Neuronal stem cell (in vitro differentiated cells): ENCODE data around the gene RIOK1.

ENCODE experiments used
- DNase-seq: peaks from one replicate; pipeline ENCODE4 v3.0.0-alpha.2; 2013; ENCODE audit warnings: low spot score
- H2AFZ ChIP-seq: one replicate; pipeline ENCODE4 v1.6.1; 2013; ENCODE audit warnings: mild to moderate bottlenecking, low read length, inconsistent platforms
- H2AK5ac ChIP-seq: 2 replicates; pipeline ENCODE4 v1.6.1; 2013; ENCODE audit warnings: low read depth, mild to moderate bottlenecking, inconsistent platforms, low read length, moderate library complexity, mixed read lengths
- H2BK120ac ChIP-seq: 2 replicates; pipeline ENCODE4 v1.6.1; 2013; ENCODE audit warnings: low read depth, mild to moderate bottlenecking, inconsistent platforms, low read length, moderate library complexity, mixed read lengths
- H2BK12ac ChIP-seq: one replicate; pipeline ENCODE4 v1.6.1; 2013; ENCODE audit warnings: low read length, inconsistent platforms
- H2BK15ac ChIP-seq: 2 replicates; pipeline ENCODE4 v1.6.1; 2013; ENCODE audit warnings: mild to moderate bottlenecking, low read length, inconsistent platforms, mixed read lengths
- H2BK5ac ChIP-seq: one replicate; pipeline ENCODE4 v1.6.1; 2013; ENCODE audit warnings: inconsistent platforms, mild to moderate bottlenecking, low read length, moderate library complexity
- H3K14ac ChIP-seq: one replicate; pipeline ENCODE4 v1.6.1; 2013; ENCODE audit warnings: low read length, inconsistent platforms
- H3K18ac ChIP-seq: 2 replicates; pipeline ENCODE4 v1.6.1; 2013; ENCODE audit warnings: low read length, inconsistent platforms
- H3K23ac ChIP-seq: 2 replicates; pipeline ENCODE4 v1.6.1; 2013; ENCODE audit warnings: low read depth, mild to moderate bottlenecking, mixed read lengths, low read length, inconsistent platforms; ENCODE audit not compliant: poor library complexity
- H3K27ac ChIP-seq: replicated peaks from 3 replicates; pipeline ENCODE4 v1.5.1; 2013; ENCODE audit warnings: low read length, inconsistent platforms
- H3K27me3 ChIP-seq, 3 experiments: 2 replicates each; pipeline ENCODE4 v1.6.1; 2013; ENCODE audit warnings: low read length in 3 of 3, mild to moderate bottlenecking in 2 of 3, inconsistent platforms in 1 of 3, low read depth in 1 of 3, mixed read lengths in 1 of 3, moderate library complexity in 1 of 3; ENCODE audit not compliant: control insufficient read depth in 3 of 3, insufficient read depth in 3 of 3
- H3K36me3 ChIP-seq, 2 donors: replicated peaks in 1 of 2; 2 replicates each; pipeline ENCODE4 v1.6.1; 2013; ENCODE audit warnings: low read length in 2 of 2; ENCODE audit not compliant: control insufficient read depth in 2 of 2, insufficient read depth in 2 of 2
- H3K4ac ChIP-seq: 2 replicates; pipeline ENCODE4 v1.6.1; 2013; ENCODE audit warnings: inconsistent platforms, mild to moderate bottlenecking, low read length, moderate library complexity
- H3K4me1 ChIP-seq, 2 donors: 1 replicate in 1 of 2; 2 replicates in 1 of 2; pipeline ENCODE4 v1.6.1; 2013; ENCODE audit warnings: low read length in 2 of 2, low read depth in 1 of 2; ENCODE audit not compliant: control insufficient read depth in 2 of 2, insufficient read depth in 1 of 2
- H3K4me2 ChIP-seq: one replicate; pipeline ENCODE4 v1.6.1; 2013; ENCODE audit warnings: mild to moderate bottlenecking, low read length, inconsistent platforms; ENCODE audit not compliant: insufficient read depth, poor library complexity, severe bottlenecking
- H3K4me3 ChIP-seq, 2 donors: 2 replicates each; pipeline ENCODE4 v1.5.1; 2013; ENCODE audit warnings: low read length in 2 of 2, mild to moderate bottlenecking in 2 of 2, inconsistent platforms in 1 of 2, moderate library complexity in 1 of 2
- H3K79me1 ChIP-seq: one replicate; pipeline ENCODE4 v1.6.1; 2013; ENCODE audit warnings: low read depth, mild to moderate bottlenecking, inconsistent platforms, low read length, moderate library complexity
- H3K9ac ChIP-seq: one replicate; pipeline ENCODE4 v1.6.1; 2013; ENCODE audit warnings: mild to moderate bottlenecking, low read depth, low read length, inconsistent platforms; ENCODE audit not compliant: poor library complexity
- H3K9me3 ChIP-seq, 2 donors: replicated peaks in 1 of 2; 2 replicates each; pipeline versions ENCODE3 to v1.6.1; 2013; ENCODE audit warnings: low read length in 2 of 2, mild to moderate bottlenecking in 2 of 2, inconsistent platforms in 1 of 2, low read depth in 1 of 2, mixed read lengths in 1 of 2, moderate library complexity in 1 of 2; ENCODE audit not compliant: control insufficient read depth in 2 of 2, insufficient read depth in 1 of 2
- H4K8ac ChIP-seq: one replicate; pipeline ENCODE4 v1.6.1; 2013; ENCODE audit warnings: low read depth, mild to moderate bottlenecking, inconsistent platforms, low read length, moderate library complexity
- H4K91ac ChIP-seq: one replicate; pipeline ENCODE4 v1.6.1; 2013; ENCODE audit warnings: low read length, low read depth, mild to moderate bottlenecking, inconsistent platforms; ENCODE audit not compliant: poor library complexity
- WGBS, 2 donors: extraction: QIAGEN DNeasy Blood & Tissue Kit; methylation state at CpG; one replicate each; pipeline ENCODE4 v1.1.7; 2013; ENCODE audit warnings: missing lambda C conversion rate in 2 of 2, mixed read lengths in 1 of 2; ENCODE audit not compliant: insufficient read length in 2 of 2, insufficient replicate concordance in 1 of 2; ENCODE audit errors: extremely low coverage in 2 of 2; 5-methylcytosine and 5-hydroxymethylcytosine counted together

RIOK1 gene

GRCh38 chr6:7442467-7442866 lies 52.9 kb downstream of the RIOK1 start:
- H3K4me2 ChIP-seq, result no peak overlapping the region
- no peak overlapping the region for H2BK15ac ChIP-seq
- no peak overlapping the region for H3K4ac ChIP-seq
- H4K8ac ChIP-seq, result no peak overlapping the region
- no peak overlapping the region for H2BK12ac ChIP-seq
- no CpG with 5 or more reads among the region's 11 CpGs for WGBS, 2 donors
- H3K27ac ChIP-seq, result no peak overlapping the region
- no peak overlapping the region for H3K9ac ChIP-seq
- H3K4me3 ChIP-seq, result no peak overlapping the region
- H3K27me3 ChIP-seq, result peaks cover 0 to 23% (median 0%) of the 10 kb centered on the region in 3 experiments
- H3K79me1 ChIP-seq, result no peaks in the 10 kb centered on the region
- H2AK5ac ChIP-seq, result no peak overlapping the region
- H2BK5ac ChIP-seq, result no peak overlapping the region
- H3K18ac ChIP-seq, result no peak overlapping the region
- no peak overlapping the region for H3K14ac ChIP-seq
- no peak overlapping the region for H4K91ac ChIP-seq
- peaks cover 3 to 13% of the 10 kb centered on the region in 2 donors for H3K4me1 ChIP-seq
- no peak overlapping the region for H2AFZ ChIP-seq
- no peak overlapping the region for H2BK120ac ChIP-seq
- H3K23ac ChIP-seq, result no peak overlapping the region
- no peaks in the 10 kb centered on the region for H3K36me3 ChIP-seq
- H3K9me3 ChIP-seq, result no peaks in the 10 kb centered on the region
- no peak for DNase-seq

DNA sequence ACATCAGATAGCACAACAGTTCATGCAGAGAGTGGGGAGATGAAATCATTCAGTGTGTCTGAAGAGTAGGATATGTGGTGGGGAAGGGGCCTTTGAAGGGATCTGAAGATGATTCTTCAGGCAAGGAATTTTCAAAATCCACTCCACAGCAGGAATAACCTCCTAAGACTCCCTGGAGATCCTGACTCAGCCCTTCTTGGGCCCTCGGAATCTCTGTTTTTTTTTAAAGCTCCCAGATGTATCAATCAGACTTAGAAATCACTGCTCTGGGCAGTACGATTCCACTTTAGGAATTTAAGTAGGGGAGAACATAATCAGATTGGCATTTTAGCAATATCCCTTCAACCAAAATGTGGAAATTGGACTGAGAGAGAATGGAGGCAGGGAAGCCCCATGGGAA lies 55.5 kb downstream of the RIOK1 start:
- H3K79me1 ChIP-seq, result no peaks in the 10 kb centered on the region
- no peak overlapping the region for H3K14ac ChIP-seq
- no peak overlapping the region for H3K27ac ChIP-seq
- DNase-seq, result no peak
- H3K9me3 ChIP-seq, result no peaks in the 10 kb centered on the region
- no peak overlapping the region for H3K18ac ChIP-seq
- no peak overlapping the region for H2BK12ac ChIP-seq
- peak overlapping the region; percentile 76 for H3K4ac ChIP-seq
- peaks cover 3 to 13% of the 10 kb centered on the region in 2 donors for H3K4me1 ChIP-seq
- H4K8ac ChIP-seq, result no peak overlapping the region
- no peak overlapping the region for H3K4me2 ChIP-seq
- H2AK5ac ChIP-seq, result peak overlapping the region; percentile 21
- H2BK15ac ChIP-seq, result no peak overlapping the region
- H3K4me3 ChIP-seq, result no peak overlapping the region
- WGBS, 2 donors, result no CpG with 5 or more reads among the region's 2 CpGs
- H3K23ac ChIP-seq, result no peak overlapping the region
- H3K9ac ChIP-seq, result no peak overlapping the region
- no peak overlapping the region for H2BK5ac ChIP-seq
- H2BK120ac ChIP-seq, result no peak overlapping the region
- no peak overlapping the region for H2AFZ ChIP-seq
- no peaks in the 10 kb centered on the region for H3K36me3 ChIP-seq
- peaks cover 0 to 31% (median 0%) of the 10 kb centered on the region in 3 experiments for H3K27me3 ChIP-seq
- H4K91ac ChIP-seq, result no peak overlapping the region

DNA sequence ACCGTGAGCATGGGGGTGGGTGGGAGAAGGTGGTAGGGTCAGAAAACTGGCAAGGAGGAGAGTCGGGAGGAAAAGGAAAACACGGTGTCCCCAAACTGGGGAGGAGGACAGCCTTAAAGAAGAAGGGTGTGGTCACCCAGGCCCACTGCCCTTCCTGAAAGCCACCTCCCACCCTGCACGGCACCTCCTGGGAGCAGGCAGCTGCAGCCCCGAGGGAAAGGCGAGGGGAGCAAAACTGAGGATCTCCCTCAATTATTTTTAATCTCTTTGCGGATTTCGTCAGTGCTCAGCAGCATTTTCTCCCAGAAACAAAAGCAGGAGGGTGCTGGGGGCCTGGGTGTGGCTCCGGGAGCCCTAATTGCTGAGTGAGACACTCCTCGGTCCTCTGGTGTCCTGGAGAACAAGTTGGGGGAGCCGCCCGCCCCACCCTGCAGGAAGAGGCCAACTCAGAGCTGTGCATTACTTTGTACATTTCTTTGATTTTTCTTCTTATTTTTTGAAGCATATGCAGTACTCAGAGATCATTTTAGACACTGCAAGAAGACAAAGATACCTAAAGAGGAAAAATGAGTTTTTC lies 56.4 kb downstream of the RIOK1 start:
- H3K9ac ChIP-seq, result no peak overlapping the region
- no peak overlapping the region for H3K27ac ChIP-seq
- no peak overlapping the region for H2BK15ac ChIP-seq
- peaks cover 0 to 31% (median 0%) of the 10 kb centered on the region in 3 experiments for H3K27me3 ChIP-seq
- no peak overlapping the region for H3K14ac ChIP-seq
- no CpG with 5 or more reads among the region's 12 CpGs for WGBS, 2 donors
- H3K36me3 ChIP-seq, result no peaks in the 10 kb centered on the region
- H2BK5ac ChIP-seq, result no peak overlapping the region
- no peak overlapping the region for H3K4ac ChIP-seq
- H3K18ac ChIP-seq, result peak overlapping the region; percentile 83
- DNase-seq, result no peak
- no peak overlapping the region for H3K23ac ChIP-seq
- H2AFZ ChIP-seq, result no peak overlapping the region
- no peak overlapping the region for H2BK120ac ChIP-seq
- H3K9me3 ChIP-seq, result no peaks in the 10 kb centered on the region
- H3K4me1 ChIP-seq, result peaks cover 3 to 13% of the 10 kb centered on the region in 2 donors
- no peak overlapping the region for H2BK12ac ChIP-seq
- no peaks in the 10 kb centered on the region for H3K79me1 ChIP-seq
- no peak overlapping the region for H3K4me2 ChIP-seq
- no peak overlapping the region for H3K4me3 ChIP-seq
- H4K91ac ChIP-seq, result no peak overlapping the region
- no peak overlapping the region for H4K8ac ChIP-seq
- H2AK5ac ChIP-seq, result peak overlapping the region; percentile 10

GRCh38 chr6:7446619-7447325 lies 57.2 kb downstream of the RIOK1 start:
- H3K27me3 ChIP-seq, result peaks cover 0 to 31% (median 0%) of the 10 kb centered on the region in 3 experiments
- H3K4me3 ChIP-seq, result no peak overlapping the region
- WGBS, 2 donors, result no CpG with 5 or more reads among the region's 15 CpGs
- H4K91ac ChIP-seq, result no peak overlapping the region
- H3K18ac ChIP-seq, result peak overlapping the region; percentile 44
- H3K4me1 ChIP-seq, result peaks cover 3 to 13% of the 10 kb centered on the region in 2 donors
- H3K9me3 ChIP-seq, result no peaks in the 10 kb centered on the region
- H3K27ac ChIP-seq, result no peak overlapping the region
- no peak overlapping the region for H3K14ac ChIP-seq
- H3K79me1 ChIP-seq, result no peaks in the 10 kb centered on the region
- H2BK120ac ChIP-seq, result no peak overlapping the region
- H3K4ac ChIP-seq, result no peak overlapping the region
- no peaks in the 10 kb centered on the region for H3K36me3 ChIP-seq
- no peak overlapping the region for H2AK5ac ChIP-seq
- no peak overlapping the region for H4K8ac ChIP-seq
- H3K9ac ChIP-seq, result no peak overlapping the region
- no peak overlapping the region for H2BK12ac ChIP-seq
- no peak overlapping the region for H2BK15ac ChIP-seq
- peak; percentile 54 for DNase-seq
- no peak overlapping the region for H3K4me2 ChIP-seq
- no peak overlapping the region for H3K23ac ChIP-seq
- no peak overlapping the region for H2BK5ac ChIP-seq
- H2AFZ ChIP-seq, result no peak overlapping the region
